K562 (cell line): ENCODE results near the gene MRAP2. TPM values are rescaled to one million over a fixed set of nuclear protein-coding genes. Genes with fewer than 3 reads are reported as not detected.
A peak's percentile ranks its signal among the peaks of the same experiment; 100 is the strongest.

Experiments used
- ATAC-seq: fragments of 200-7000 bp; cut with Tn5 transposase; 3 replicates; pipeline ENCODE4 v1.9.1; 2020; ENCODE audit warnings: moderate library complexity
- BruUV-seq: library from RNA; stranded (reverse); fragments of 400-500 nt; replicated peaks from 2 replicates; lab custom pipeline; 2021; lab: Mats Ljungman, UMichigan
- CTCF ChIA-PET: fragments of 300-600 bp; formaldehyde crosslinking; extraction: SDS; loops from one replicate; lab custom pipeline; 2021; ENCODE audit warnings: low intra/inter-chr PET ratio; lab: Yijun Ruan, JAX
- POLR2A ChIA-PET: fragments of 300-600, 350-650 bp; sonication (Branson Sonifier 250); formaldehyde crosslinking; extraction: SDS; loops from one replicate; lab custom pipeline; 2021; ENCODE audit warnings: antibody characterized with exemption, inconsistent platforms; lab: Yijun Ruan, JAX
- DNase-seq, 4 experiments: peaks; one replicate each; pipeline versions ENCODE4 v3.0.0 to v3.0.0-alpha.2; 2011 to 2018; ENCODE audit warnings: low spot score in 3 of 4, mixed read lengths in 3 of 4; ENCODE audit errors: extremely low read depth in 1 of 4
- FAIRE-seq: peaks from 2 replicates; lab custom pipeline; 2011; peaks lifted over from hg19 to GRCh38; lab: Jason Lieb, UNC
- H2AFZ ChIP-seq: 2 replicates; pipeline ENCODE4 v1.6.0; 2011; ENCODE audit warnings: low read depth, low read length, control low read depth, inconsistent platforms
- H3K27ac ChIP-seq: fragments of 200-600 bp; 3 replicates; pipeline ENCODE4 v1.8.0; 2011; ENCODE audit warnings: low read depth, mild to moderate bottlenecking, control low read depth, inconsistent platforms, low read length, moderate library complexity, mixed read lengths; ENCODE audit errors: extremely low read depth
- H3K27me3 ChIP-seq, 2 experiments: fragments of 300-600 bp in 1 of 2; 2 replicates in 1 of 2; 3 replicates in 1 of 2; pipeline versions ENCODE4 v1.6.0 to v1.8.0; 2011; ENCODE audit warnings: inconsistent platforms in 2 of 2, low read length in 2 of 2, mild to moderate bottlenecking in 1 of 2, mixed read lengths in 1 of 2, moderate library complexity in 1 of 2; ENCODE audit not compliant: control insufficient read depth in 2 of 2, insufficient read depth in 2 of 2
- H3K36me3 ChIP-seq: fragments of 300-600 bp; 3 replicates; pipeline ENCODE4 v1.8.0; 2011; ENCODE audit warnings: mild to moderate bottlenecking, low read length, inconsistent platforms; ENCODE audit not compliant: control insufficient read depth, insufficient read depth
- H3K4me1 ChIP-seq, 2 experiments: fragments of 200-600 bp in 1 of 2; replicated peaks in 1 of 2; 2 replicates in 1 of 2; 3 replicates in 1 of 2; pipeline versions ENCODE4 v1.5.1 to v1.8.0; 2011; ENCODE audit warnings: inconsistent platforms in 2 of 2, low read length in 2 of 2, mild to moderate bottlenecking in 1 of 2, mixed read lengths in 1 of 2, moderate library complexity in 1 of 2; ENCODE audit not compliant: control insufficient read depth in 2 of 2, insufficient read depth in 2 of 2
- H3K4me2 ChIP-seq: 2 replicates; pipeline ENCODE4 v1.6.1; 2011; ENCODE audit warnings: low read length, control low read depth, inconsistent platforms, mixed read lengths; ENCODE audit not compliant: insufficient read depth
- H3K4me3 ChIP-seq: fragments of 200-600 bp; sonication (generic), shearing (Covaris generic); 2 replicates; pipeline ENCODE4 v1.5.1; 2016; ENCODE audit warnings: control low read depth, inconsistent platforms
- H3K79me2 ChIP-seq: fragments of 200-600 bp; 3 replicates; pipeline ENCODE4 v1.8.0; 2011; ENCODE audit warnings: low read length, inconsistent platforms; ENCODE audit not compliant: control insufficient read depth, insufficient read depth
- H3K9ac ChIP-seq, 2 experiments: 2 replicates each; pipeline versions ENCODE4 v1.6.0 to v1.6.1; 2011; ENCODE audit warnings: low read depth in 2 of 2, low read length in 2 of 2, control low read depth in 1 of 2, inconsistent platforms in 1 of 2, mild to moderate bottlenecking in 1 of 2, mixed read lengths in 1 of 2; ENCODE audit not compliant: insufficient read depth in 1 of 2
- H3K9me1 ChIP-seq: one replicate; pipeline ENCODE4 v1.6.0; 2011; ENCODE audit warnings: inconsistent platforms, mild to moderate bottlenecking, low read length, moderate library complexity; ENCODE audit not compliant: control insufficient read depth, insufficient read depth
- H3K9me3 ChIP-seq: replicated peaks from 2 replicates; pipeline ENCODE4 v1.5.1; 2011; ENCODE audit warnings: low read depth, low read length, inconsistent platforms; ENCODE audit not compliant: control insufficient read depth, insufficient read depth
- H4K20me1 ChIP-seq: replicated peaks from 2 replicates; pipeline ENCODE4 v1.6.1; 2011; ENCODE audit warnings: low read length, inconsistent platforms, mixed read lengths; ENCODE audit not compliant: control insufficient read depth, insufficient read depth
- CSDE1 ChIP-seq, 2 experiments: fragments of 450-650 bp; IDR thresholded peaks; 2 replicates each; pipeline ENCODE4 v1.6.1; 2016; ENCODE audit warnings: mild to moderate bottlenecking in 1 of 2
- GABPB1 ChIP-seq: sonication (generic); formaldehyde crosslinking; IDR thresholded peaks from 2 replicates; pipeline ENCODE4 v1.8.0; 2022; ENCODE audit warnings: mild to moderate bottlenecking, missing genetic modification reagents
- HMGN3 ChIP-seq: IDR thresholded peaks from 2 replicates; pipeline ENCODE4 v1.6.1; 2011; ENCODE audit warnings: borderline replicate concordance, low read depth, mild to moderate bottlenecking, mixed read lengths, low read length; ENCODE audit not compliant: insufficient read length; ENCODE audit errors: extremely low read depth
- MAFK ChIP-seq: IDR thresholded peaks from 2 replicates; pipeline ENCODE4 v1.6.1; 2011; ENCODE audit warnings: low read length, improper control_type of control experiment
- NONO ChIP-seq, 2 experiments: fragments of 200-400 bp in 1 of 2; fragments of 450-650 bp in 1 of 2; formaldehyde crosslinking in 1 of 2; IDR thresholded peaks; 2 replicates each; pipeline ENCODE4 v1.6.1; 2017; ENCODE audit warnings: low read depth in 2 of 2, mild to moderate bottlenecking in 2 of 2, moderate library complexity in 2 of 2, low read length in 1 of 2
- NR2C2 ChIP-seq, 2 experiments: fragments of 200-800 bp in 1 of 2; sonication (Bioruptor generic) in 1 of 2; sonication (generic) in 1 of 2; formaldehyde crosslinking in 1 of 2; IDR thresholded peaks; 2 replicates each; pipeline versions ENCODE4 v1.6.1 to v1.8.0; 2016 to 2022; ENCODE audit warnings: mild to moderate bottlenecking in 1 of 2, missing compliant biosample characterization in 1 of 2, missing genetic modification characterization in 1 of 2, missing genetic modification reagents in 1 of 2
- PPARD ChIP-seq: fragments of 250-450 bp; sonication (Bioruptor Pico); IDR thresholded peaks from 2 replicates; pipeline ENCODE4 v1.8.0; 2022; ENCODE audit warnings: inconsistent platforms, mild to moderate bottlenecking, moderate library complexity
- PURB ChIP-seq: sonication (generic); formaldehyde crosslinking; IDR thresholded peaks from 2 replicates; pipeline ENCODE4 v1.9.0; 2021; ENCODE audit warnings: low read depth, mild to moderate bottlenecking, missing genetic modification reagents
- RFX7 ChIP-seq: fragments of 250-450 bp; sonication (Bioruptor Pico); IDR thresholded peaks from 2 replicates; pipeline ENCODE4 v1.5.1; 2021; ENCODE audit warnings: mild to moderate bottlenecking
- RUNX1 ChIP-seq: sonication (generic); IDR thresholded peaks from 2 replicates; pipeline ENCODE4 v1.6.1; 2016; ENCODE audit warnings: antibody characterized with exemption, low read depth
- WGBS: fragments of 100-300 bp; shearing (Covaris generic); methylation state at CpG from one replicate; pipeline ENCODE4 v1.1.6; 2016; ENCODE audit warnings: low coverage, mixed read lengths; ENCODE audit not compliant: insufficient coverage; ENCODE audit errors: missing lambda C conversion rate; 5-methylcytosine and 5-hydroxymethylcytosine counted together
- in situ Hi-C: fragments of 300-500 bp; cut with MboI; formaldehyde crosslinking; loops from 4 replicates; pipeline ENCODE4 v1.15.0; 2018; ENCODE audit warnings: inconsistent platforms, mixed read lengths
- intact Hi-C: fragments of 100-400 bp; cut with micrococcal nuclease; formaldehyde crosslinking; loops from 2 replicates; pipeline ENCODE4 v1.14.2; 2022
- polyA plus RNA-seq, 8 experiments: library from polyadenylated mRNA; depleted of rRNA in 4 of 8; stranded (reverse) in 5 of 8; unstranded in 3 of 8; fragments of >200 nt; fragmentation: Nextera tagmentation in 2 of 8; fragmentation: Illumina TruSeq in 1 of 8; extraction: Ambion mirVana in 2 of 8; extraction: Trizol in 1 of 8; gene quantifications; 2 replicates each; pipeline versions ENCODE4 v1.2.1 to v1.2.3, GENCODE V29; 2011 to 2014; ENCODE audit warnings: inconsistent platforms in 1 of 8, missing spikeins in 1 of 8
- total RNA-seq, 7 experiments: library from RNA; depleted of rRNA in 6 of 7; stranded (reverse); fragments of >200 nt in 6 of 7; fragmentation: Illumina TruSeq in 2 of 7; extraction: Trizol in 2 of 7; gene quantifications; 2 replicates each; pipeline versions ENCODE4 v1.2.1 to v1.2.3, GENCODE V29; 2011 to 2021; ENCODE audit warnings: low replicate concordance in 1 of 7
- TF ChIP-seq, protein P1 (sequence below), 3 experiments: fragments of 200-800 bp in 1 of 3; sonication (Bioruptor generic) in 1 of 3; sonication (generic) in 1 of 3; formaldehyde crosslinking in 1 of 3; IDR thresholded peaks; 2 replicates each; pipeline versions ENCODE4 v1.6.1 to v1.8.0; 2016 to 2022; ENCODE audit warnings: mild to moderate bottlenecking in 2 of 3, missing compliant biosample characterization in 2 of 3, missing genetic modification characterization in 2 of 3, missing genetic modification reagents in 1 of 3
- TF ChIP-seq, protein P2 (sequence below): fragments of 250-450 bp; sonication (Bioruptor Pico); IDR thresholded peaks from 2 replicates; pipeline ENCODE4 v1.4.0; 2020; ENCODE audit warnings: mild to moderate bottlenecking, moderate library complexity
- TF ChIP-seq, protein P3 (sequence below): fragments of 250-450 bp; sonication (Bioruptor Pico); IDR thresholded peaks from 2 replicates; pipeline ENCODE4 v1.8.0; 2022; ENCODE audit warnings: inconsistent platforms

The MRAP2 gene
- total and polyA plus RNA-seq, 9 of the 15 experiments (the other 6 are each of a cell fraction or from before 2014, with no cell fraction given), result 5.9 to 38.9 (median 9.3) TPM

DNA sequence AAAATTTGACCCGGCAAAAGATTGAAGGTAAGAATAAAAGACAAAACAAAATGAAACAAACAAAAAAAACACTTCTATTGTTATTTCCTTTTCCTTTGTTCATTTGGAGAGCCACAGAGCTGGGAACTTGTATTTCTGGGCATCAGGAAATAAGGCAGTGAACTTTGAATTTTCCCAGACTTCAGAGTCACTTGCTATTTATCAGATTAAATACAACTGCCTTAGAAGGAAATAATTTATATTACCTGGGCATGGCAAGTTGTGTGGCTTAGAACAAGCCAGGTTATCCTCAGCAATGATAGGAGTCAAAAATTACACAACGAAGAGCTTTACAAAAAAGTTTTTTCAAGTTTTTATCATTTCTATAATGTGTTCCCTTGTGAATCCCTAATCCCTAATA, 20.2 kb upstream of the MRAP2 start:
- BruUV-seq, result no TSS peak
- DNase-seq, result no peak
- WGBS, result 45% methylated on average over 2 of the region's 2 CpGs
- Histone ChIP-seq H2AFZ (peak overlapping the region; percentile 43; the same call in 1 of the 2 replicates), H3K36me3 (no peaks in the 10 kb centered on the region), H3K9ac (no peak overlapping the region)
- no peak for TF ChIP-seq NONO (IDR thresholded peaks at IDR 0.05; ENCODE audit: low read depth in 2 of 2, low read length in 1 of 2)
- TF ChIP-seq MAFK, result no peak
- TF ChIP-seq, protein P1, sequence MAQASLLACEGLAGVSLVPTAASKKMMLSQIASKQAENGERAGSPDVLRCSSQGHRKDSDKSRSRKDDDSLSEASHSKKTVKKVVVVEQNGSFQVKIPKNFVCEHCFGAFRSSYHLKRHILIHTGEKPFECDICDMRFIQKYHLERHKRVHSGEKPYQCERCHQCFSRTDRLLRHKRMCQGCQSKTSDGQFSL (CRISPR knock-in tag; IDR thresholded peaks at IDR 0.05), result no peak
- TF ChIP-seq, protein P1 (tag; IDR thresholded peaks at IDR 0.05), result no peak
- no peak for TF ChIP-seq RUNX1
- TF ChIP-seq HMGN3, result no peak
- no peak for TF ChIP-seq GABPB1 (CRISPR knock-in tag)
- TF ChIP-seq, protein P2, sequence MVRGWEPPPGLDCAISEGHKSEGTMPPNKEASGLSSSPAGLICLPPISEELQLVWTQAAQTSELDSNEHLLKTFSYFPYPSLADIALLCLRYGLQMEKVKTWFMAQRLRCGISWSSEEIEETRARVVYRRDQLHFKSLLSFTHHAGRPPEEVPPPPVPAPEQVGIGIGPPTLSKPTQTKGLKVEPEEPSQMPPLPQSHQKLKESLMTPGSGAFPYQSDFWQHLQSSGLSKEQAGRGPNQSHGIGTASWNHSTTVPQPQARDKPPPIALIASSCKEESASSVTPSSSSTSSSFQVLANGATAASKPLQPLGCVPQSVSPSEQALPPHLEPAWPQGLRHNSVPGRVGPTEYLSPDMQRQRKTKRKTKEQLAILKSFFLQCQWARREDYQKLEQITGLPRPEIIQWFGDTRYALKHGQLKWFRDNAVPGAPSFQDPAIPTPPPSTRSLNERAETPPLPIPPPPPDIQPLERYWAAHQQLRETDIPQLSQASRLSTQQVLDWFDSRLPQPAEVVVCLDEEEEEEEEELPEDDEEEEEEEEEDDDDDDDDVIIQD (CRISPR knock-in tag), result no peak
- TF ChIP-seq RFX7 (CRISPR knock-in tag), result no peak
- no peak for TF ChIP-seq NR2C2 (CRISPR knock-in tag; IDR thresholded peaks at IDR 0.05)
- TF ChIP-seq NR2C2 (tag; IDR thresholded peaks at IDR 0.05), result no peak
- TF ChIP-seq PURB, result no peak
- TF ChIP-seq, protein P3, sequence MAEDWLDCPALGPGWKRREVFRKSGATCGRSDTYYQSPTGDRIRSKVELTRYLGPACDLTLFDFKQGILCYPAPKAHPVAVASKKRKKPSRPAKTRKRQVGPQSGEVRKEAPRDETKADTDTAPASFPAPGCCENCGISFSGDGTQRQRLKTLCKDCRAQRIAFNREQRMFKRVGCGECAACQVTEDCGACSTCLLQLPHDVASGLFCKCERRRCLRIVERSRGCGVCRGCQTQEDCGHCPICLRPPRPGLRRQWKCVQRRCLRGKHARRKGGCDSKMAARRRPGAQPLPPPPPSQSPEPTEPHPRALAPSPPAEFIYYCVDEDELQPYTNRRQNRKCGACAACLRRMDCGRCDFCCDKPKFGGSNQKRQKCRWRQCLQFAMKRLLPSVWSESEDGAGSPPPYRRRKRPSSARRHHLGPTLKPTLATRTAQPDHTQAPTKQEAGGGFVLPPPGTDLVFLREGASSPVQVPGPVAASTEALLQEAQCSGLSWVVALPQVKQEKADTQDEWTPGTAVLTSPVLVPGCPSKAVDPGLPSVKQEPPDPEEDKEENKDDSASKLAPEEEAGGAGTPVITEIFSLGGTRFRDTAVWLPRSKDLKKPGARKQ, result no peak
- TF ChIP-seq CSDE1 (IDR thresholded peaks at IDR 0.05), result no peak
- TF ChIP-seq PPARD (CRISPR knock-in tag), result no peak
- TF ChIP-seq, all 486 proteins: peak for 0
- in situ Hi-C loops, result no loop called here
- H3K27me3 ChIP-seq, result no peaks in the 10 kb centered on the region
- no peak for ATAC-seq
- FAIRE-seq, result no peak
- ChIA-PET POLR2A (interaction anchor here (0.6 to 2.1 kb wide), 3 partner anchors 15 to 39 kb away, joined by 3 to 5 read pairs (median 4); partner anchors contain the start of gene MRAP2), CTCF (no interaction called here)
- no peaks in the 10 kb centered on the region for H4K20me1 ChIP-seq
- no peak overlapping the region for H3K27ac ChIP-seq
- H3K79me2 ChIP-seq, result no peaks in the 10 kb centered on the region
- no peaks in the 10 kb centered on the region; a peak in 1 of 5 replicates for H3K4me1 ChIP-seq
- no peaks in the 10 kb centered on the region for H3K9me3 ChIP-seq
- no peak overlapping the region for H3K4me2 ChIP-seq
- H3K9me1 ChIP-seq, result no peaks in the 10 kb centered on the region
- intact Hi-C loops, result no loop called here
- no peak overlapping the region for H3K4me3 ChIP-seq
